ENCODE data around the gene C9orf85. TPM values are rescaled to one million over a fixed set of nuclear protein-coding genes. Genes with fewer than 3 reads are reported as not detected.
"Not testable (repeated sequence)": the region's sequence is repeated elsewhere in the genome, so short reads cannot be mapped to it uniquely, and the experiment has no call there.

Gene C9orf85
- total RNA-seq, 4 donors from 2014 or later, result 11.3 to 40.4 (median 21.9) TPM

DNA sequence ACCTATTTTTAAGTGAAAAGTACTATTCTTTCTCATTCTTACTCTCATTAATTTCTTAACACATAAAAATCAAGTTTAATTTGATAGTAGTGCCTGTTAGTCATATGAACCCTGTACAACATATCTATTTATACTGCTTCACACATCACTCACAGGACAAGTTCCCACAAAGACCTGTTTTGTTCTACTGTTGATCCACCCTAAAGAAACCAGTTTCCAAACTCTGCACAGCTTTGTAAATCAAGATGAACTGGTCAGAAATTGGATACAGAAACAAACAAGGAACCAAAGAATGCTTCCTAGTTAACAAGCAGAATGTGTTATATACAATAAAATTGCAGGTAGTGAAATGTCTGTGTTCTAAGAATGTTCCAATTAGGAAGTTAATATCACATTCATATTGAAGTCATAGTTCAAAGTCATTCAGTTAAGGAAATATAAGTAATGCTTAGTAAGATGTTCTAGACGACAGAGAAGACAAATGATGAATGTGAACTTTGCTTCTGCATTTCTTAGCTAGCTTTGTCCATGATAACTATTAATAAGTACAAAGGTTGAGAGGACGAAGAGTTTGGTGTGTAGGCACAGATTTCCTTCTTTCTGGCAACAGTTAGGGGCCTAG is 33.4 kb downstream of the C9orf85 start:
- H3K27ac ChIP-seq, result peak overlapping the region in 3 of 4 donors; percentile 20 to 78 (median 63)
- no peaks in the 10 kb centered on the region for H3K9me3 ChIP-seq
- H3K36me3 ChIP-seq, result no peaks in the 10 kb centered on the region
- H3K4me1 ChIP-seq, result no peaks in the 10 kb centered on the region
- TF ChIP-seq, protein P1, sequence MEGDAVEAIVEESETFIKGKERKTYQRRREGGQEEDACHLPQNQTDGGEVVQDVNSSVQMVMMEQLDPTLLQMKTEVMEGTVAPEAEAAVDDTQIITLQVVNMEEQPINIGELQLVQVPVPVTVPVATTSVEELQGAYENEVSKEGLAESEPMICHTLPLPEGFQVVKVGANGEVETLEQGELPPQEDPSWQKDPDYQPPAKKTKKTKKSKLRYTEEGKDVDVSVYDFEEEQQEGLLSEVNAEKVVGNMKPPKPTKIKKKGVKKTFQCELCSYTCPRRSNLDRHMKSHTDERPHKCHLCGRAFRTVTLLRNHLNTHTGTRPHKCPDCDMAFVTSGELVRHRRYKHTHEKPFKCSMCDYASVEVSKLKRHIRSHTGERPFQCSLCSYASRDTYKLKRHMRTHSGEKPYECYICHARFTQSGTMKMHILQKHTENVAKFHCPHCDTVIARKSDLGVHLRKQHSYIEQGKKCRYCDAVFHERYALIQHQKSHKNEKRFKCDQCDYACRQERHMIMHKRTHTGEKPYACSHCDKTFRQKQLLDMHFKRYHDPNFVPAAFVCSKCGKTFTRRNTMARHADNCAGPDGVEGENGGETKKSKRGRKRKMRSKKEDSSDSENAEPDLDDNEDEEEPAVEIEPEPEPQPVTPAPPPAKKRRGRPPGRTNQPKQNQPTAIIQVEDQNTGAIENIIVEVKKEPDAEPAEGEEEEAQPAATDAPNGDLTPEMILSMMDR (IDR thresholded peaks at IDR 0.05), result no peak
- TF ChIP-seq POLR2A (IDR thresholded peaks at IDR 0.05), result peak in 1 of 2 donors; percentile 25
- no peak for DNase-seq
- no peaks in the 10 kb centered on the region for H3K27me3 ChIP-seq
- H3K4me3 ChIP-seq, result no peak overlapping the region

DNA sequence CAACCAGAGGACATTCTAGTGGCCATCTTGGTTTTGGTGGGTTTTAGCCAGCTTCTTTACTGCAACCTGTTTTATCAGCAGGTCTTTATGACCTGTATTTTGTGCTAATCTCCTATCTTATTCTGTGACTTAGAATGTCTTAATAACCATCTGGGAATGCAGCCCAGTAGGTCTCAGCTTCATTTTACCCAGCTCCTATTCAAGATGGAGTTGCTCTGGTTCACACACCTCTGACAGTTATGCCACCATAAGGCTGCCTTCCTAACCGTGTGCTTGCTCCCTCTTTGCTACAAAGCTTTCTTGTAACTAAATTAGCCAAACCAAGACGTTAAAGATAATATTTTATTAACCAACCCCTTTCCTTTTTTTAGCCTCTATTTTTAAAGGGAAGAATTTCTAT is 43.2 kb downstream of the C9orf85 start:
- H3K4me1 ChIP-seq, H3K27ac ChIP-seq, H3K27me3 ChIP-seq, H3K4me3 ChIP-seq, H3K9me3 ChIP-seq, H3K36me3 ChIP-seq, DNase-seq: not testable (repeated sequence)

DNA sequence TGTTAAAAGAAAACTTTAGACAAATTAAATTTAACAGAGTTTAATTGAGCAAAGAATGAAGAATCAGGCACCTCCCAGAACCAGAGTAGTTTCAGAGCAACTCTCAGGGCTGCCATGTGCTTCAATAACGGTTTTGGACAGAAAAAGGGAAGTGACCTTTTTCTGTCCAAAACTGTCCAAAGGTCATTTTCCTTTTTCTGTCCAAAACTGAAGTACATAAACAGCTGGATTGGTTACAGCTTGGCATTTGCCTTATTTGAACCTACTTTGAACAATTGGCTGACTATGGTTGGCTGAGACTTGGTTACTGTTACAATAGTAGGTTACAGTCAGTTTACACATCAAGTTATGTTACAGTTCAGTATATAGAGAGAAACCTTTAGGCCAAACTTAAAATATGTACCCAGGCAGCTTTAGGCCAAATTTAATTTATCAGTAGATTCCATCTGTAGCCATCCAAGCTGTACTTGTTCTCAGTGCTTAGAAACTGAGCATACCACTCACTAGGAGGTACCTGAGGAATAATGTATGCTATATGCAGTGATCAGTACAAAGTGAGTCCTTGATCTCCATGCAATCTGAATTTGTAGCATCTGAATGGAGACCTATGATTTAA is 44.0 kb downstream of the C9orf85 start:
- Histone ChIP-seq H3K4me1 (no peaks in the 10 kb centered on the region), H3K4me3 (no peak overlapping the region), H3K27ac (no peak overlapping the region), H3K9me3 (no peaks in the 10 kb centered on the region), H3K36me3 (no peaks in the 10 kb centered on the region), H3K27me3 (no peaks in the 10 kb centered on the region)
- DNase-seq, result no peak
- TF ChIP-seq, protein P1 (IDR thresholded peaks at IDR 0.05), result no peak
- TF ChIP-seq POLR2A (IDR thresholded peaks at IDR 0.05), result no peak

GRCh38 chr9:71962328-71962727 is 50.9 kb downstream of the C9orf85 start:
- Histone ChIP-seq H3K9me3 (no peaks in the 10 kb centered on the region), H3K27me3 (no peaks in the 10 kb centered on the region), H3K27ac (peak overlapping the region in 3 of 4 donors; percentile 53 to 92 (median 84)), H3K4me1 (no peaks in the 10 kb centered on the region), H3K36me3 (peaks cover 0 to 9% (median 0%) of the 10 kb centered on the region in 3 donors), H3K4me3 (no peak overlapping the region)
- DNase-seq, result no peak
- TF ChIP-seq POLR2A (IDR thresholded peaks at IDR 0.05), result peak in 1 of 2 donors; percentile 20
- TF ChIP-seq, protein P1 (IDR thresholded peaks at IDR 0.05), result peak in 2 of 6 experiments; percentile 5 to 10

DNA sequence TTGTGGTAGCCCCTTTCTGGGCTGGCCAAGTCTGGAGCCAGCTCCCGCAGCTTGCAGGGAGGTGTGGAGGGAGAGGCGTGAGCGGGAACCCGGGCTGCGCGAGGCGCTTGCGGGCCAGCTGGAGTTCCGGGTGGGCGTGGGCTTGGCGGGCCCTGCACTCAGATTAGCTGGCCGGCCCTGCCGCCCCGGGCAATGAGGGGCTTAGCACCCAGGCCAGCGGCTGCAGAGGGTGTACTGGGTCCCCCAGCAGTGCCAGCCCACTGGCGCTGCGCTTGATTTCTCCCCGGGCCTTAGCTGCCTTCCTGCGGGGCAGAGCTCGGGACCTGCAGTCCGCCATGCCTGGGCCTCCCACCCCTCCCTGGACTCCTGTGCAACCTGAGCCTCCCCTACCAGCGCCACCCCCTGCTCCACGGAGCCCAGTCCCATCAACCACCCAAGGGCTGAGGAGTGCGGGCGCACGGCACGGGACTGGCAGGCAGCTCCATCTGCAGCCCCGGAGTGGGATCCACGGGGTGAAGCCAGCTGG is 52.1 kb downstream of the C9orf85 start:
- not testable (repeated sequence) for H3K4me3 ChIP-seq, H3K27me3 ChIP-seq, H3K4me1 ChIP-seq, H3K9me3 ChIP-seq, H3K36me3 ChIP-seq, DNase-seq, H3K27ac ChIP-seq

DNA sequence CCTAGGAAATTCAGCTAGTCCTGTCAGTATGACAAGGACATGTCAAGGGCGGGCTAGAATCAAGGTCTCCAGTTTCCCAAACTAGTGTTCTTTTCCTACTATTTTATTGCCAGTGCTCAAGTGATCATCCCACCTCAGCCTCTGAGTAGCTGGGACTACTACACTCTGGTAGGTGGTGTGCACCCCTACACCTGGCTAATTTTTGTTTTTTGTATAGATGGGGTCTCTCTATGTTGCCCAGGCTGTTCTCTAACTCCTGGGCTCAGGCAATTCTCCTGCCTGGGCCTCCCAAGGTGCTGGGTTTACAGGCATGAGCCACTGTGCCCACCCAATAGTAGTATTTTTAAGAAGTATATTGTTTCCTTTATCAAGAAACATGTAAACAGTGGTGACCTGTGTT is 54.0 kb downstream of the C9orf85 start:
- Histone ChIP-seq H3K27ac (no peak overlapping the region), H3K27me3 (no peaks in the 10 kb centered on the region), H3K36me3 (peaks cover 0 to 9% (median 0%) of the 10 kb centered on the region in 3 donors), H3K4me1 (no peaks in the 10 kb centered on the region), H3K4me3 (no peak overlapping the region), H3K9me3 (peaks cover 0 to 7% (median 0%) of the 10 kb centered on the region in 4 donors)
- TF ChIP-seq, protein P1 (IDR thresholded peaks at IDR 0.05), result no peak
- TF ChIP-seq POLR2A (IDR thresholded peaks at IDR 0.05), result no peak
- DNase-seq, result no peak
